Stimulated activated CD8-positive, alpha-beta memory T cell treated with anti-CD3 and anti-CD28 coated beads, Interleukin-12 subunit alpha, Interleukin-12 subunit beta, amount 100 ng/mL, for 24 hours (primary cell): Measurements from ENCODE around the gene PHLDB2.

Experiments
- DNase-seq: peaks from one replicate; pipeline ENCODE4 v3.0.0-alpha.2; 2020; ENCODE audit errors: extremely low read depth

The PHLDB2 gene

GRCh38 chr3:111999484-112000324 lies 140.6 kb downstream of the PHLDB2 start:
- no peak for DNase-seq

- no peak for DNase-seq
Observed at GRCh38 chr3:112000367-112000771, 141.3 kb downstream of the PHLDB2 start.

GRCh38 chr3:112000966-112001365 lies 141.9 kb downstream of the PHLDB2 start:
- DNase-seq, result no peak

- no peak for DNase-seq
Observed at GRCh38 chr3:112001526-112001925, 142.5 kb downstream of the PHLDB2 start.

GRCh38 chr3:112002096-112002971 lies 143.3 kb downstream of the PHLDB2 start:
- no peak for DNase-seq

- no peak for DNase-seq
Observed at GRCh38 chr3:112003321-112004080, 144.4 kb downstream of the PHLDB2 start.

GRCh38 chr3:112004187-112004586 lies 145.1 kb downstream of the PHLDB2 start:
- no peak for DNase-seq

- DNase-seq, result no peak
Observed at GRCh38 chr3:112004669-112005068, 145.6 kb downstream of the PHLDB2 start.

GRCh38 chr3:112005091-112005672 lies 146.1 kb downstream of the PHLDB2 start:
- no peak for DNase-seq

GRCh38 chr3:112007633-112008032 lies 148.6 kb downstream of the PHLDB2 start:
- DNase-seq, result no peak

- DNase-seq, result no peak
Observed at GRCh38 chr3:112009670-112010069, 150.6 kb downstream of the PHLDB2 start.

GRCh38 chr3:112010636-112011035 lies 151.6 kb downstream of the PHLDB2 start:
- DNase-seq, result no peak

GRCh38 chr3:112011376-112011940 lies 152.4 kb downstream of the PHLDB2 start:
- DNase-seq, result no peak

GRCh38 chr3:112012205-112012992 lies 153.3 kb downstream of the PHLDB2 start:
- DNase-seq, result no peak

- DNase-seq, result no peak
Observed at GRCh38 chr3:112013058-112013783, 154.2 kb downstream of the PHLDB2 start.

- no peak for DNase-seq
Observed at GRCh38 chr3:112013784-112014143, 154.7 kb downstream of the PHLDB2 start.

- no peak for DNase-seq
Observed at GRCh38 chr3:112017091-112017490, 158.0 kb downstream of the PHLDB2 start.

- no peak for DNase-seq
Observed at GRCh38 chr3:112018712-112019111, 159.6 kb downstream of the PHLDB2 start.

GRCh38 chr3:112019716-112020115 lies 160.7 kb downstream of the PHLDB2 start:
- DNase-seq, result no peak

- DNase-seq, result no peak
Observed at GRCh38 chr3:112020674-112021085, 161.6 kb downstream of the PHLDB2 start.
